Measurements from ENCODE around the gene SCAF8.
"Not testable (repeated sequence)": the region's sequence is repeated elsewhere in the genome, so short reads cannot be mapped to it uniquely, and the experiment has no call there.

The SCAF8 gene

GRCh38 chr6:154733183-154733625 is at the start of gene SCAF8:
SCAF8 (plus strand) TSS chr6:154733416; CDS start chr6:154733901, 485 bp downstream.
- DNase-seq: peak; percentile 81

GRCh38 chr6:154683756-154684523 is 49.3 kb upstream of the SCAF8 start:
- no peak for DNase-seq

GRCh38 chr6:154686162-154686561 is 47.1 kb upstream of the SCAF8 start:
- no peak for DNase-seq

- no peak for DNase-seq
Measured at GRCh38 chr6:154689493-154690255, 43.5 kb upstream of the SCAF8 start.

GRCh38 chr6:154690857-154691256 is 42.4 kb upstream of the SCAF8 start:
- DNase-seq: no peak

- DNase-seq: no peak
Measured at GRCh38 chr6:154696661-154697060, 36.6 kb upstream of the SCAF8 start.

- no peak for DNase-seq
Measured at GRCh38 chr6:154703124-154703523, 30.1 kb upstream of the SCAF8 start.

GRCh38 chr6:154705471-154706113 is 27.6 kb upstream of the SCAF8 start:
- DNase-seq: no peak

GRCh38 chr6:154706389-154706788 is 26.8 kb upstream of the SCAF8 start:
- no peak for DNase-seq

GRCh38 chr6:154709621-154710020 is 23.6 kb upstream of the SCAF8 start:
- no peak for DNase-seq

- no peak for DNase-seq
Measured at GRCh38 chr6:154710689-154711088, 22.5 kb upstream of the SCAF8 start.

GRCh38 chr6:154715446-154715845 is 17.8 kb upstream of the SCAF8 start:
- no peak for DNase-seq

GRCh38 chr6:154716350-154716749 is 16.9 kb upstream of the SCAF8 start:
- DNase-seq: not testable (repeated sequence)

- no peak for DNase-seq
Measured at GRCh38 chr6:154719433-154719832, 13.8 kb upstream of the SCAF8 start.

GRCh38 chr6:154719854-154720253 is 13.4 kb upstream of the SCAF8 start:
- DNase-seq: no peak

- DNase-seq: no peak
Measured at GRCh38 chr6:154721460-154721859, 11.8 kb upstream of the SCAF8 start.

GRCh38 chr6:154726887-154727286 is 6.3 kb upstream of the SCAF8 start:
- no peak for DNase-seq

- DNase-seq: no peak
Measured at GRCh38 chr6:154731296-154732218, 1.7 kb upstream of the SCAF8 start.

- no peak for DNase-seq
Measured at GRCh38 chr6:154732538-154733182, 556 bp upstream of the SCAF8 start.

GRCh38 chr6:154733626-154734382 is 588 bp downstream of the SCAF8 start:
- peak; percentile 91 for DNase-seq

- DNase-seq: no peak
Measured at GRCh38 chr6:154736618-154737259, 3.5 kb downstream of the SCAF8 start.

All from CD4-positive, alpha-beta T cell treated with Interleukin-15 for 1 hour (primary cell).